Spleen (tissue), 11 donors: ENCODE results near the gene ATXN1. TPM values are rescaled to one million over a fixed set of nuclear protein-coding genes. Genes with fewer than 3 reads are reported as not detected.
A peak's percentile ranks its signal among the peaks of the same experiment; 100 is the strongest.

ENCODE experiments used
- DNase-seq: peaks from one replicate; pipeline ENCODE4 v3.0.0-alpha.2; 2020
- H3K27ac ChIP-seq, 8 donors: fragments of 200-600 bp; sonication (generic) in 7 of 8; 1 replicate in 4 of 8; 2 replicates in 4 of 8; pipeline versions ENCODE4 v1.5.0 to v1.8.0; 2016 to 2021; ENCODE audit warnings: inconsistent platforms in 4 of 8, mild to moderate bottlenecking in 4 of 8, moderate library complexity in 1 of 8
- H3K27me3 ChIP-seq, 7 donors: fragments of 200-600 bp; sonication (generic) in 6 of 7; replicated peaks in 1 of 7; 1 replicate in 4 of 7; 2 replicates in 3 of 7; pipeline versions ENCODE4 v1.5.0 to v1.8.0; 2016 to 2021; ENCODE audit warnings: inconsistent platforms in 3 of 7, mild to moderate bottlenecking in 1 of 7
- H3K36me3 ChIP-seq, 6 donors: fragments of 200-600 bp; sonication (generic) in 5 of 6; 1 replicate in 4 of 6; 2 replicates in 2 of 6; pipeline versions ENCODE4 v1.5.0 to v1.8.0; 2016 to 2021; ENCODE audit warnings: inconsistent platforms in 2 of 6
- H3K4me1 ChIP-seq, 6 donors: fragments of 200-600 bp; sonication (generic) in 5 of 6; 1 replicate in 3 of 6; 2 replicates in 3 of 6; pipeline versions ENCODE4 v1.5.0 to v1.8.0; 2016 to 2021; ENCODE audit warnings: inconsistent platforms in 3 of 6
- H3K4me3 ChIP-seq, 8 donors: fragments of 200-600 bp; sonication (generic) in 7 of 8; 1 replicate in 4 of 8; 2 replicates in 4 of 8; pipeline versions ENCODE4 v1.5.0 to v1.8.0; 2016 to 2021; ENCODE audit warnings: inconsistent platforms in 4 of 8, mild to moderate bottlenecking in 4 of 8, moderate library complexity in 2 of 8
- H3K9me3 ChIP-seq, 8 donors: fragments of 200-600 bp; sonication (generic) in 7 of 8; 1 replicate in 4 of 8; 2 replicates in 4 of 8; pipeline versions ENCODE4 v1.5.0 to v1.8.0; 2016 to 2021; ENCODE audit warnings: inconsistent platforms in 4 of 8
- CTCF ChIP-seq, 11 experiments: fragments of 200-600 bp in 7 of 11; fragments of 450-650 bp in 4 of 11; sonication (generic) in 4 of 11; IDR thresholded peaks in 8 of 11; conservative IDR thresholded peaks in 3 of 11; 1 replicate in 7 of 11; 2 replicates in 4 of 11; pipeline versions ENCODE4 v1.4.0 to v1.8.0; 2016 to 2021; ENCODE audit warnings: antibody characterized with exemption in 11 of 11, inconsistent platforms in 4 of 11, mild to moderate bottlenecking in 1 of 11
- POLR2A ChIP-seq, 3 donors: fragments of 450-650 bp; IDR thresholded peaks; one replicate each; pipeline ENCODE4 v1.5.1; 2017; ENCODE audit warnings: antibody characterized with exemption in 3 of 3, mild to moderate bottlenecking in 1 of 3
- POLR2AphosphoS5 ChIP-seq, 3 donors: sonication (generic); formaldehyde crosslinking; IDR thresholded peaks; one replicate each; pipeline ENCODE4 v1.5.1; 2017; ENCODE audit warnings: antibody characterized with exemption in 3 of 3
- WGBS, 5 donors: extraction: QIAGEN DNeasy Blood & Tissue Kit in 3 of 5; methylation state at CpG; one replicate each; pipeline versions ENCODE4 v1.1.5 to v1.1.7; 2013 to 2018; 5-methylcytosine and 5-hydroxymethylcytosine counted together
- intact Hi-C: fragments of 100-400 bp; cut with DNase I; formaldehyde crosslinking; loops from one replicate; pipeline ENCODE4 v1.15.0; 2023; ENCODE audit warnings: low total_unique reads
- polyA plus RNA-seq, 3 donors: library from polyadenylated mRNA; stranded (reverse); fragments of 200-250 nt; gene quantifications; one replicate each; pipeline ENCODE4 v1.2.1, GENCODE V29; 2013
- total RNA-seq, 7 donors: library from RNA; depleted of rRNA in 3 of 7; stranded (reverse); fragments of >200 nt in 3 of 7; fragmentation: NEBNext Ultra II Directional in 4 of 7; extraction: Animal tissue kit (Norgen Biotek cat#: 25700) in 4 of 7; gene quantifications; one replicate each; pipeline versions ENCODE4 v1.1.0 to v1.2.1, GENCODE V29; 2016 to 2021
- donor health status: healthy with polysubstance abuse.
- donor health status: DM: no; HTN: no; CAD: no; lungs with moderate emphysema.
- donor health status: DM: no; HTN: no; CAD: no.
- donor health status: Bipolar disorder and iron deficiency.
- donor health status: healthy.
- donor health status: DM: no; HTN: no; CAD: no.
- donor health status: DM: yes; HTN: yes; CAD: no.

The ATXN1 gene
- total and polyA plus RNA-seq, 10 donors = 3.5 to 123 (median 73.9) TPM

GRCh38 chr6:16496991-16497801 is 264.1 kb downstream of the ATXN1 start:
- Histone ChIP-seq H3K9me3 (peaks cover 0 to 13% (median 3%) of the 10 kb centered on the region in 8 donors), H3K27me3 (no peaks in the 10 kb centered on the region), H3K36me3 (peaks cover 0 to 4% (median 0%) of the 10 kb centered on the region in 6 donors), H3K27ac (no peak overlapping the region), H3K4me1 (peaks cover 11 to 51% (median 28%) of the 10 kb centered on the region in 6 donors), H3K4me3 (no peak overlapping the region)
- WGBS, 5 donors = 79 to 85% (median 81%) methylated on average over 11 of the region's 11 CpGs
- TF ChIP-seq POLR2A (IDR thresholded peaks at IDR 0.05) = no peak
- no peak for TF ChIP-seq CTCF (IDR thresholded peaks at IDR 0.05 in 8 of 11, conservative IDR thresholded peaks at IDR 0.05 in 3 of 11)
- TF ChIP-seq POLR2AphosphoS5 (IDR thresholded peaks at IDR 0.05) = no peak
- no peak for DNase-seq
- intact Hi-C loops = no loop called here

GRCh38 chr6:16496210-16496609 is 265.1 kb downstream of the ATXN1 start:
- no peak overlapping the region for H3K4me3 ChIP-seq
- intact Hi-C loops = no loop called here
- TF ChIP-seq POLR2A (IDR thresholded peaks at IDR 0.05) (no peak), POLR2AphosphoS5 (IDR thresholded peaks at IDR 0.05) (no peak), CTCF (IDR thresholded peaks at IDR 0.05 in 8 of 11, conservative IDR thresholded peaks at IDR 0.05 in 3 of 11) (no peak)
- no peak overlapping the region for H3K27ac ChIP-seq
- peaks cover 11 to 50% (median 28%) of the 10 kb centered on the region in 6 donors for H3K4me1 ChIP-seq
- WGBS, 5 donors = 77 to 93% (median 86%) methylated on average over 5 of the region's 5 CpGs
- peaks cover 0 to 9% (median 3%) of the 10 kb centered on the region in 8 donors for H3K9me3 ChIP-seq
- DNase-seq = no peak
- no peaks in the 10 kb centered on the region for H3K36me3 ChIP-seq
- H3K27me3 ChIP-seq = no peaks in the 10 kb centered on the region

- H3K27me3 ChIP-seq = no peaks in the 10 kb centered on the region
- TF ChIP-seq CTCF (IDR thresholded peaks at IDR 0.05 in 8 of 11, conservative IDR thresholded peaks at IDR 0.05 in 3 of 11) (no peak), POLR2AphosphoS5 (IDR thresholded peaks at IDR 0.05) (no peak), POLR2A (IDR thresholded peaks at IDR 0.05) (no peak)
- no peak overlapping the region for H3K4me3 ChIP-seq
- peaks cover 12 to 60% (median 32%) of the 10 kb centered on the region in 6 donors for H3K4me1 ChIP-seq
- intact Hi-C loops = no loop called here
- no peak for DNase-seq
- H3K27ac ChIP-seq = peak overlapping the region in 4 of 8 donors; percentile 13 to 21 (median 20)
- H3K36me3 ChIP-seq = no peaks in the 10 kb centered on the region
- peaks cover 0 to 9% (median 3%) of the 10 kb centered on the region in 8 donors for H3K9me3 ChIP-seq
- 55 to 73% (median 68%) methylated on average over 3 of the region's 3 CpGs for WGBS, 5 donors
Measured at GRCh38 chr6:16494793-16495192, 266.5 kb downstream of the ATXN1 start.

- no peak for DNase-seq
- peaks cover 20 to 70% (median 41%) of the 10 kb centered on the region in 6 donors for H3K4me1 ChIP-seq
- TF ChIP-seq POLR2A (IDR thresholded peaks at IDR 0.05) (no peak), POLR2AphosphoS5 (IDR thresholded peaks at IDR 0.05) (no peak), CTCF (IDR thresholded peaks at IDR 0.05 in 8 of 11, conservative IDR thresholded peaks at IDR 0.05 in 3 of 11) (no peak)
- intact Hi-C loops = no loop called here
- no peak overlapping the region for H3K4me3 ChIP-seq
- no peaks in the 10 kb centered on the region for H3K36me3 ChIP-seq
- no peaks in the 10 kb centered on the region for H3K27me3 ChIP-seq
- H3K9me3 ChIP-seq = peaks cover 0 to 2% (median 0%) of the 10 kb centered on the region in 8 donors
- peak overlapping the region in 1 of 8 donors; percentile 32 for H3K27ac ChIP-seq
Measured at GRCh38 chr6:16493802-16494201, 267.5 kb downstream of the ATXN1 start.
